Globus pallidus (tissue), 1 donor: ENCODE measurements around the gene IFI44L.

ENCODE experiments used
- DNase-seq: peaks from one replicate; pipeline ENCODE4 v3.0.0-alpha.2; 2015; ENCODE audit warnings: low spot score

IFI44L gene

DNA sequence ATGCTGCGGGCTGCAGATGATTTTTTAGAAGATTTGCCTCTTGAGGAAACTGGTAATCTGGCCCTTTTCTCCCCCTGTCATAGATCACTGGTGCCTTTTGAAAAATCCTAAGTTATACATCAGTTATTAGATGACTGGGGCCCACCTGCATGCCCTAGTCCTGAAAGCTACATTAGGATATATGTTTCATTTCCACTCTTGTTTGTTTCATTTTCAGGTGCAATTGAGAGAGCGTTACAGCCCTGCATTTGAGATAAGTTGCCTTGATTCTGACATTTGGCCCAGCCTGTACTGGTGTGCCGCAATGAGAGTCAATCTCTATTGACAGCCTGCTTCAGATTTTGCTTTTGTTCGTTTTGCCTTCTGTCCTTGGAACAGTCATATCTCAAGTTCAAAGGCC is 21.3 kb downstream of the IFI44L start:
- no peak for DNase-seq

DNA sequence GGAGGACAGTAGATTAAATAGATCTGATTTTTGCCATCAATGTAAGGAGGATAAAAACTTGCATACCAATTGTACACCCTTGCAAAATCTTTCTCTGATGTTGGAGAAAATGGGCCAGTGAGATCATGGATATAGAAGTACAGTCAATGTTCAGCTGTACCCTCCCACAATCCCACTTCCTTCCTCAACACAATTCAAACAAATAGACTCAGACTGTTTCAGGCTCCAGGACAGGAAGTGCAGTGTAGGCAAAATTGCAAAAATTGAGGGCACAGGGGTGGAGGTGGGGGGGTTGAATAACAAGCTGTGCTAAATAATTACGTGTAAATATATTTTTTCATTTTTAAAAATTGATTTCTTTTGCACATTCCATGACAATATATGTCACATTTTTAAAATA is 25.5 kb downstream of the IFI44L start:
- DNase-seq: no peak

DNA sequence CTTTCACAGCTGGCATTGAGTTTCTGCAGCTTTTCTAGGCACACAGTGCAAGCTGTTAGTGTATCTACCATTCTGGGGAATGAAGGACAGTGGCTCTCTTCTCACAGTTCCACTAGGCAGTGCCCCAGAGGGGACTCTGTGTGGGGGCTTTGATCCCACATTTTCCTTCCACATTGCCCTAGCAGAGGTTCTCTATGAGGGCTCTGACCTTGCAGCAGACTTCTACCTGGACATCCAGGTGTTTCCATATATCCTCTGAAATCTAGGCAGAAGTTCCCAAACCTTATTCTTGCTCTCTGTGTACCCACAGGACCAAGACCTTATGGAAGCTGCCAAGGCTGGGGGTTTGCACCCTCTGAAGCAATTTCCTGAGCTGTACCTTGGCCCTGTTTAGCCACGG is 27.0 kb downstream of the IFI44L start:
- DNase-seq: no peak

DNA sequence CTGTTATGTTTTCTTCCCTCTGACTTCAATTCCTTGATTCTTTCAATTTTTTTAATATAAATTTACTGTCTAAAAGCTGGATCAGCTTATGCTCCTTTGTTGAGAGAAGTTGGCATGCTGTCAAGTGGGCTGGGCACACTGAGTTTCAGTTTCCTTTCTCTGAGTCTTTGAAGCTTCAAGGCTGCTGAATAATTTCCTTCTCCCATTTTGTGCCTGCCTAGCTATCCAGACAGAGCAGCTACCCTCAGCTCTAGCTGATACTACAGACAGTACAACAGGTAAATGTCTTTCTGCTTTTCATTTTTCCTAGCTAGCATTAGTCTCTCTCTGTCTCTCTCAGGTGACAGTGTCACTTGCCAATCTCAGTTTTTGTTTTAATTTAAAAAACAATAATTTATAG is 29.4 kb downstream of the IFI44L start, which contains the start of gene IFI44:
TSS of gene IFI44 (plus strand) at position 204 of the 400 bp plus-strand sequence. CDS start 365 bp downstream, outside the sequence.
- peak; percentile 72 for DNase-seq

DNA sequence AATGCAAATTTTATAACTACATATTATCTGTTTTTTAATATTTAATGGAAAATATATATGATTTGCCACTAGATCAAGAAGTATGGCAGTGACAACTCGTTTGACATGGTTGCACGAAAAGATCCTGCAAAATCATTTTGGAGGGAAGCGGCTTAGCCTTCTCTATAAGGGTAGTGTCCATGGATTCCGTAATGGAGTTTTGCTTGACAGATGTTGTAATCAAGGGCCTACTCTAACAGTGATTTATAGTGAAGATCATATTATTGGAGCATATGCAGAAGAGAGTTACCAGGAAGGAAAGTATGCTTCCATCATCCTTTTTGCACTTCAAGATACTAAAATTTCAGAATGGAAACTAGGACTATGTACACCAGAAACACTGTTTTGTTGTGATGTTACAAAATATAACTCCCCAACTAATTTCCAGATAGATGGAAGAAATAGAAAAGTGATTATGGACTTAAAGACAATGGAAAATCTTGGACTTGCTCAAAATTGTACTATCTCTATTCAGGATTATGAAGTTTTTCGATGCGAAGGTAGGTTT is 29.9 kb downstream of the IFI44L start:
- no peak for DNase-seq

DNA sequence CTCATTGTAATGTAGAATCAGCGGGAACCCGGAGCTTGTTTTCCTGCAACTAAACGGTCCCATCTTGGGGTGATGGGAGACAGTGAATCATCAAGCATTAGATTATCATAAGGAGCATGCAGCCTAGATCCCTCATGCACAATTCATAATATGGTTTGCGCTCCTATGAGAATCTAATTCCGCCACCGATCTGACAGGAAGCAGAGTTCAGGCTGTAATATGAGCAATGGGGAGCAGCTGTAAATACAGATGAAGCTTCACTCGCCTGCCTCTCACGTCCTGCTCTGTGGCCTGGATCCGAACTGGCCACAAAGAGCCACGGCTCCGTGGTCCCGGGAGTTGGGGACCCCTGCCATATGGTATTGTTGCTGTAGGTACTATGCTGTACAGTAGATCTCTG is 31.0 kb downstream of the IFI44L start:
- DNase-seq: no peak

DNA sequence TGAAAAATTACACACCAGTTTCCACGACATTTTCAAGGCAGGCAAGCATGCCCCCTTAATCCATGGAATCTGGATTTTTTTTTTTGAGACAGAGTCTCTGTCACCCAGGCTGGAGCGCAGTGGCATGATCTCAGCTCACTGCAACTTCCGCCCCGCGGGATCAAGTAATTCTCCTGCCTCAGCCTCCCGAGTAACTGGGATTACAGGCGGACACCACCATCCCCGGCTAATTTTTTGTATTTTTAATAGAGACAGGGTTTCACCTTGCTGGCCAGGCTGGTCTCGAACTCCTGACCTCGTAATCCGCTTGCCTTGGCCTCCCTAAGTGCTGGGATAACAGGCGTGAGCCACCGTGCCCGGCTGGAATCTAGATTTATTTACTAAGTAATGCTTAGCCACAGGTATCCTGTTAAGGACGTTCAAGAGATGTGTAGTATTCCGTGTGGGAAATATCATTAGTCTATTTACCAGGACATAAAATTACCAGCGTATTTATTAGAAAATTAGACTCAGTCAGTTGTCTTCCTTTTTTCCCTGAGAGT is 31.8 kb downstream of the IFI44L start:
- DNase-seq: no peak

DNA sequence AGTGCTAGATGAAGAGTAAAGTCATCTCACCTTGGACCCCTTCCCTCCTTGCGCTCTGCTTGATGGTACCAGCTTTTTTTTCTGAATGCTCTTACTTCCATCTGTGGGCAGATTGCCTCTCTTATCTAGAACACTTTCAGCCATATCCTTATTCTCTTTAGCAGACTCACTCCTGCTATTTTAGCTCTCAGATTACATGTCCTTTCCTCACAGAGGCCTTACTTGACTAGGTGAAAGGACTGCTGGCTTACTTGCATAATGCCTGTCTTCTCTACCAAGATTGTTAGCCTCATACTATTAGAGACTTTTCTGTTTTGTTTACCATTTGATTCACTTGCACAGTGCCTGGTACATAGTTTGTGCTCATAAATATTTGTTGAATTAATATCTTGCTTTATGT is 38.7 kb downstream of the IFI44L start:
- no peak for DNase-seq

DNA sequence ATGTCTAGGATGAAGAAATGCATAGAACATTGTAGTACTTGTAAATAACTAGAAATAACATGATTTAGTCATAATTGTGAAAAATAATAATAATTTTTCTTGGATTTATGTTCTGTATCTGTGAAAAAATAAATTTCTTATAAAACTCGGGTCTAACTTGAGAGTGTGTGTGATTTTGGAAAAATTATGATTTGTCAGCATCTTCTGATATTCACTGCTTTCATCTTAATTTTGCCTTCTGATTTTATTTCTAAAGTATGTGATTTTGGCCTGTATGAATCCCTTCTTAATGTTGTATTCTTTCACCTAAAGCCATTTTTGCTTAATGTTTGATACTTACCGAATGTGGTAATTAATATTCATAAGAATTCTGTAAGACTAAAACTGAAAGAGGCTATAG is 43.7 kb downstream of the IFI44L start:
- DNase-seq: no peak

DNA sequence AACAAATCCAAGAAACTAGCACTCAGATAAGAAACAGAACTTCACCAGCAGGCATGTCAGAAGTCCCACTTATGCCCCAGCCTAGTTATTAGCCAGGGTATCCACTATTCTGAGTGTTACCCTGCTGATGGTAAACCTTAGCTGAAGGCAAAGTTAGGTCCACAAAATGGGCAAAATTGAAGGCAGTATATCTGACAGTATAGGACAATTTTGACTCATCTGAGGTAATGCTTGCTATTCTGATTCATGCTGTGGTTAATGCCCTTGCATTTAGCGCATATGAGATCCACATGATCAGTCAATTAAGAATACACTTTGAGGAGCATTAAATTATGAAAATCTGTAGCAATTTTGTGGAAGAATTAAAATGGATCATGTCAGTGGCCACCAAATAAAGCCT is 44.5 kb downstream of the IFI44L start:
- no peak for DNase-seq

DNA sequence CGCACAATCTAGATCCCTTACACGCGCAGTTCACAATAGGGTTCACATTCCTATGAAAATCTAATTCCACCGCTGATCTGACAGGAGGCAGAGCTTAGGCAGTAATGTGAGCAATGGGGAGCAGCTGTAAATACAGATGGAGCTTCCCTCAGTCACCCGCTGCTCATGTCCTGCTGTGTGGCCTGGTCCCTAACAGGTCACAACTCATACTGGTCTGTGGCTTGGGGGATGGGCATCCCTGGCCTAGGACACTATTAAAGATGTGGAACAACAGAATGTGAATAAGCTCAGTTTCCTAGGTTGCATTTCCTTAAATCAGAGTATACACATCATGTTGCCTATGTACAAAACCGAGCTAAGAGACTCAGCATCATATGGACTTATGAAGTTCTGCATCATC is 45.6 kb downstream of the IFI44L start:
- no peak for DNase-seq

DNA sequence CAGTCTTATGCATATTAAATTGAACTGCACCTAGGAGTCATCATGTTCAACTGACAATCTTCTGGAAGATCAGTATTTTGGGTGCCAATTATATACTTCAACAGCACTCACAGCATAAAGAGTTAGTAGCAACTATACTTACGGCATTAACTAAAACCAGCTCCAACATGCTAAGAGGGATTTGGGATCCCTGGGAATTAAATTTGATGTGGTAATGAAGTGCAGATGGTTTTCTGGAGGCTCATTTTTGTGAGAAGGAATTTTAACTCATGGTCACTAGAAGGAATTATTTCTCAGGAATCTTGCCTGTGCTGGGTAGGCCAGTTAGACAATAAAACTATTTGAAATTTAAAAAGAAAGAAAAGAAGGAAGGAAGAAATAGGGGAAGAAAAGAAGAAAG is 47.7 kb downstream of the IFI44L start:
- no peak for DNase-seq

DNA sequence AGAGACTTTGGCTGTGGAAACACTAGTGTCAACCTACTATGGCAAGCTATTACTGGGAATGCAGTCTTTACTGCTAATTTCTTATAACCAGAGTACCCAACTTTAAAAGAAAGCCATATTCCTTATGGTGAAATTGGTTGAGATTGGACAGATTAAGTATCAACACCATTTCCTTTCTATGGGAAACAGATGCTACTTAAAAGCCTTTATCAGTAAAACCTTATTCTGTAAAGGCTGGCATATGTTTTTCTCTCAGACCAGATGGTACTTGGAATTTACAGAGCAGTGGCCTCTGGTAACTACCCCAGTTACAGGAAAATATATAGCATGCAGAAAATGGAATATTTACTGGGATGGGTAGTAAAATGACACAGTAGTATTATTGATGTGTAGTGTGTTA is 48.2 kb downstream of the IFI44L start:
- DNase-seq: no peak

DNA sequence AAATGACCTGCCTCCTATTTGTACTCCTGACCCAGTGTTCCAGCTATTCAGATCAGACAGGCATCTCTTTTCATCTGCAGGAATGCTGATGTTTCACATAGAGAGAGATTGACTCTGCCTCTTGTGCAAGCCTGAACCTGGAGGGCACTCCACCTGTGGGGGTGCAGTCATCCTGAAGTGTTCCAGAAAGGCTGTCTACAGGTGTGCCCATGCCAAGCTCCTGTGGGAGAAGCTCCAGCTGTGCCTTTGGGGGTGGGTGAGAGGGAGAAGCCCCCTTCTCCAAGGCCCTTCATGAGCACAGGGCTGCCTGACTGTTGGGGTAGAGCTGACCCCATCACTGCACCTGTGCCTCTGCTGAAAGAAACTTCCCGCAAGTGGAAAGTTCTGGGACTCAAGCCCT is 52.2 kb downstream of the IFI44L start:
- DNase-seq: no peak

DNA sequence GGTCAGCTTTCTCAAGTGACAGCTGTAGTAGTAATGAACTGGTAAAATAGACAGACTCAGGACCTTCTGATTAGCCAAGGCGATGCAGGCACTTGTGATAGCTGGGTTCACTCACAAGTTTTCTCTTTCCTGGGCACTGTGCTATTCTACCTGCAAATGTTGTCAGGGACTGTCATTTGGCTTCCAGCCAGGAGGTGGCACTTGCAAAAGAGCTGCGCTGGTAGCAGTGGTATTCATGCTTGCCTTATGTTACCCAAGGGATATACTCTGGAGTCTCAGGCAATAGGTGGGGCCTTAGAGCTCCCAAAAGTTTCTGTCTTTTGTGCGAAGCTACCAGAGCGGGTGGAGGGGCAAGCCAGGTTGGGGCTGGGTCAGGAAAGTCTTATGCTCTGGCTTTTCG is 52.9 kb downstream of the IFI44L start:
- DNase-seq: no peak

DNA sequence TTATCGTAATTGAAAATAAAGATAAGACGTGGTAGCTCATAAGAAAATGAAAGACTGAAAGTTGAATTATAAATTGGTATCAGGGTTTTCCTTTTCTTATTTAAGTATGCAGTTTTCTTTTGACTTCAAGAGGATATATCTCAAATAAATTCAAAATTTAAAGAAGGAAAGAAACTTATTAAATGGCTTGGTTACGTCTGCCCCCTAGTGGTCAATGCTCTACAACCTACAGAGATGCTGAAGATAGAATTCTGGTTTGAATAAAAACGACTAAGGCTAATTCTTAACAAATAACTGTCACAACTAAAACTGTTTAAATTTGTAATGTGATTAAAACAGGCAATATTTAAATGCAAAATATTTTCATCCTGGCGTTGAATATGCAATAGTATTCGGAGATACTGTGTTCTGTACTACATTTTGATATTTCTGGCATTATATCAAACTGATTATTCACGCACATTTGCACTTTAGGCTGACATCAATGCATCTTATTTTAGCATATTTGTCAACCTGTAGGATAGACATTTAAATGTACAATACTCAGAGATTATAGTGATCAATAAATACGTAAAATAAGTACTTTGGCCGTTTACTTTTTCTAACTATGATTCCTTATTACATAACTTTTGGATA is 56.2 kb downstream of the IFI44L start:
- DNase-seq: peak; percentile 63

DNA sequence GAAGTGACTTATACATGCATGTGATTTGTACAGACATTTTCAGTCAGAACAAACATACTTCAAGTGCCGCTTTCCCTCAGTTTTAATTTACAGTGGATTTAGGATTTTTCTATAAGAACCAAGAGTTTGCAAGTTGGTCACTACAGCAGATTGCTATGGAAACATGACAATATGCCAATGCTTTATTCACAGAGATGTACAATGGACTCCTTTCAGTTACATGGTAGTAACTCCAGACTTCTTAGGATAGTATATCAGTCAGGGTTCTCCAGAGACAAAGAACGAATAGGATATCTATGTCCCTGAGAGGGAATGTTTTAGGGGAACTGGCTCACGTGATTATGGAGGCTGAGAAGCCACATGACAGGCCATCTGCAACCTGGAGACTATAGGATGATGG is 56.7 kb downstream of the IFI44L start:
- peak; percentile 12 for DNase-seq

DNA sequence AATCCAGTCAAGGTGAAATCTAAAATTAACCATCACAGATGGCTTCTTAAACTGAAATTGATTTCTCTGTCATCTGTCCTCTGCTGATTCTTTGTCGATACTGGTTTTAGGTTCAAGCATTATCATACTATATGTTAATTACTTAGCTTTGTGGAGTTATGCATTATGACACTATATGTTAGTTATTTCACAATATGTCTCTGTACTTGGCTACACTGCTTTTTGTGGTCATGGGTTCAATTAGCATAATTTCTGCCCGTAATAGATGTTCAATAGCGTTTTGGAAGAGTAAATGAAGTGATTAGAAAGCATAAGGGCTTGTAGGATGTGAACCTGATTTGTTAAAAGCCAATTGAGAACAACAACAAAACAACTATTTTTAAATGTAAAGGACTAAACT is 57.5 kb downstream of the IFI44L start:
- no peak for DNase-seq

DNA sequence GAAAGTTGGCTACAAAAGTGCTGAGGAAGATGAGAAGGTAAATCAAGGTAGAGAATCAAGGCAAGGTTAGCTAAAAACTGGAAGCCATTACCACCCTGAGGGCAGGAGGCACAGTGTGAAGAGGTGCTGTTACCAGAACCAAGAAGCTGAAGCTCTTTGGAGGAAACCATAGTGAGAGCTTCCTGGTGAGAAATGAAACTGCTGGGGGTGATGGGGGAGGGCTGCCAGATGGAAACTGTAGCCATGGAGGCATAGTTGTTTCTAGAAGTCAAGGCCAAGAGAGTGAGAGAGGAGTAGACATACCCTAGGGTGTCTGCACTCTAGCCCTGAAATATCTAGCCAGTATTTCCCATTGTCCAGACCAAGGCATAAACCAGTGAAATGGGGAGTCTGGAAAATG is 58.1 kb downstream of the IFI44L start:
- DNase-seq: no peak

DNA sequence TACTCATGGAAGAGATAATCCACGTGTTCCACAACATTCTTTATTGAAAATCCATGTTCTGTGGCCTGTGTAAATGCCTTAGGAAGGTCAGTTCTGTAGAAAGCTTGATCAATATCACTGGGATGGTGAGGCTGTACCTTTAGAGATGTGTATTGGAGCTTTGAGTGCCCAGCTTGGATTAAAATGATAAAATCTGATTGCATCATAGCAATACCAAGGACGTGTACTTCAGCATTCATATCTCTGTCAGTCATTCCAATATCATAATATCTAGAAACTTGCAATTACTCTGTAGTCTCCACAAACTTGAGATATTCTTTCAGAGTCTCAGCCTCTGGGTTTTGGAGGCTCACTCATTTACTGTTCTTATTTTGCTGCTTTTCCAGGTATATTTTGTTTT is 61.0 kb downstream of the IFI44L start:
- DNase-seq: no peak

DNA sequence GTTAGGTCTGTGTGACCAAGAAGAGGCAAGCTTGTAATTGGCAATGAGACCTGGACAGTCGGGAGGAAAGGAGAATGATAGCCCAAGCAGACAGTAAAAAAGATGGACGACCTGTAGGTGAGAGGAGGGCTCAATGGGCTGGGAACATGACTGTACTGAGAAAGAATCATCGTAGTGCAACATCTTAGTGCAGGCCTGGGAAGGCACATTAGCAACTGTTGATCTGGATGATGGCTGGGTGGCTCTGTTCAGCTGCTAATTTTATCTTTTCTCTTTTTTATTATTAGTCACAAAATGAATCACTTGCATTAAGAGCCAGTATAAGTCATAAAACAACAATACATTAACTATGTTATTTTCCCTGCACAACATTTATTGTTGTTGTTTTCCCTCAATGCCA is 62.2 kb downstream of the IFI44L start:
- no peak for DNase-seq

DNA sequence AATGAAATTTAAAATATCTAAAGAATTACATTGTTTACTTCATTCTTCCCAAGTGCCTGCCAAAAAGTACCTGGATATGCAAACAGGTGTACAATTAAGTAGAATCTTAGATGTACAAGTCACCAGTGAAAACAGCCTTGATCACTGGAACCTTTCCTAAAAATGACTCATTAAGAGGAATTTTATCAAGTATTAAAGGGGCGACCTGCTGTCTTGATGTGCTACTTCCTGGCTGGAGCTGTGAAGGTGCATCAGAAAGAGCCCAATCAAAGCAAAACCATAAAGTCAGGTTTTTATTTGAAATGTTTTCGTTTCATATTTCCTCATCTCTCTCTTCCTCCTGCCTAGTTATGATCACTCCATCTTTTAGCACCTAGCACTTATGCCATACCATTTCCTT is 62.8 kb downstream of the IFI44L start:
- DNase-seq: no peak

DNA sequence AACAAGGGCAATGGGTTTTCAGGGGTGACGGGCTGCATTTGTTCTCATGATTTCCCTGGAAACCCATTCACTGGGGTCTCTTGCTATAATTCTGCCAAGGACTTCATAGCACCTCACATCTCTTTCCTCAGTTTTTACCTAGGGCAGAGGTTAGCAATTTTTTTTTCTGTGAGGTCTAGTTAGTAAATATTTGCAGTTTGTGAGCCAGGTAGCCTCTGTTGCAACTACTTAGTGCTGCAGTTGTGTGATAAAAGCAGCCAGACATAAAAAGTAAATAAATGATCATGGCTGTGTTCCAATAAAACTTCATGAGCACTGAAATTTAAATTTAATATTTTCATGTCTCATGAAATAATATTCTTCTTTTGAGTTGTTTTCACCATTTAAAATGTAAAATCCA is 67.1 kb downstream of the IFI44L start:
- no peak for DNase-seq

DNA sequence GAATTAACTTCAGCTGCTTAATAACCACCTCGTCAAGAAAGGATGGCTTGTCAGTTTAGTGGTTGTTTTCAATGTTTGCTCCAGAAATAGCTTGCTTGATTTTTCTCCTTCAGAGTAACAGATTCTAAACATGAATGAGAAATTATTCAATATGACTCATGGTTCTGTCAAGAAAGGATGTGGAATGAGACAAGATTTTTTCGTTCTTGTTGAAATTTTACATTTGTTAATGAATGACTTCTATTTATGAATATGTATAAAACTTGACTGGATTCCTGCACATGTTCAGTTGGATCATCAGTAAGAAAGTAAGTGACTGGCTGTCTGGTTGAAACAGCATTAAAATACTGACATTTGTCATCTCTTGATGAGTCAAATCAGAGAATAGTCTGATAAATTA is 67.7 kb downstream of the IFI44L start:
- DNase-seq: no peak
